C4-2B (cell line): ENCODE measurements around the gene KRT83.

Experiments used
- ZFX ChIP-seq: fragments of 450-650 bp; IDR thresholded peaks from 2 replicates; pipeline ENCODE4 v1.6.1; 2017
- TF ChIP-seq, protein P1 (sequence below): fragments of 450-650 bp; conservative IDR thresholded peaks from 2 replicates; pipeline ENCODE4 v1.5.1; 2017; ENCODE audit warnings: mild to moderate bottlenecking

DNA sequence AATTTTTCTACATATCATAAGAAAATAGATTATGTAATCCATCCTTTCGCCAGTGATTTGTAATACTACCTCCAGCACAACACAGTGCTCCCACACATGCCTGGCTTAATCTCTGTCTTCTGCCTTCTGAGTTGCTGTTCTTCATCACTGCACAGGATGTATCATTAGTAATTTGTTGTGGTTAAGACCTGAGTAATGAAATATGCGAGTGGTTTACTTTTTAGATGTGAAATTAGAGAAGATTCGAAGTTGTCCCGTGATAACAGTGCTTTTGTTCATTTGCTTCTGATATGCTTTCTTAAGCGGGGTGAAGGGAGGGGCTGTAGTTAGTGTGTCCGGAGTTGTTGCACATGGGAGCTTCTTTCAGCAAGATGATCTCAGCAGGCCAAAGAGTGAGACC is 28.0 kb upstream of the KRT83 start:
- TF ChIP-seq, protein P1, sequence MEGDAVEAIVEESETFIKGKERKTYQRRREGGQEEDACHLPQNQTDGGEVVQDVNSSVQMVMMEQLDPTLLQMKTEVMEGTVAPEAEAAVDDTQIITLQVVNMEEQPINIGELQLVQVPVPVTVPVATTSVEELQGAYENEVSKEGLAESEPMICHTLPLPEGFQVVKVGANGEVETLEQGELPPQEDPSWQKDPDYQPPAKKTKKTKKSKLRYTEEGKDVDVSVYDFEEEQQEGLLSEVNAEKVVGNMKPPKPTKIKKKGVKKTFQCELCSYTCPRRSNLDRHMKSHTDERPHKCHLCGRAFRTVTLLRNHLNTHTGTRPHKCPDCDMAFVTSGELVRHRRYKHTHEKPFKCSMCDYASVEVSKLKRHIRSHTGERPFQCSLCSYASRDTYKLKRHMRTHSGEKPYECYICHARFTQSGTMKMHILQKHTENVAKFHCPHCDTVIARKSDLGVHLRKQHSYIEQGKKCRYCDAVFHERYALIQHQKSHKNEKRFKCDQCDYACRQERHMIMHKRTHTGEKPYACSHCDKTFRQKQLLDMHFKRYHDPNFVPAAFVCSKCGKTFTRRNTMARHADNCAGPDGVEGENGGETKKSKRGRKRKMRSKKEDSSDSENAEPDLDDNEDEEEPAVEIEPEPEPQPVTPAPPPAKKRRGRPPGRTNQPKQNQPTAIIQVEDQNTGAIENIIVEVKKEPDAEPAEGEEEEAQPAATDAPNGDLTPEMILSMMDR, result no peak
- TF ChIP-seq ZFX, result no peak
